Prostate gland (tissue), 2 donors: Measurements from ENCODE around the gene RNGTT.

ENCODE experiments used
- POLR2AphosphoS5 ChIP-seq: sonication (generic); formaldehyde crosslinking; IDR thresholded peaks from one replicate; pipeline ENCODE4 v1.6.1; 2017; ENCODE audit warnings: antibody characterized with exemption
- TF ChIP-seq, protein P1 (sequence below), 4 experiments: fragments of 200-600 bp in 2 of 4; fragments of 450-650 bp in 2 of 4; sonication (generic) in 2 of 4; IDR thresholded peaks; 1 replicate in 3 of 4; 2 replicates in 1 of 4; pipeline ENCODE4 v1.5.1; 2016 to 2019; ENCODE audit warnings: antibody characterized with exemption in 4 of 4, mild to moderate bottlenecking in 2 of 4, moderate library complexity in 2 of 4

DNA sequence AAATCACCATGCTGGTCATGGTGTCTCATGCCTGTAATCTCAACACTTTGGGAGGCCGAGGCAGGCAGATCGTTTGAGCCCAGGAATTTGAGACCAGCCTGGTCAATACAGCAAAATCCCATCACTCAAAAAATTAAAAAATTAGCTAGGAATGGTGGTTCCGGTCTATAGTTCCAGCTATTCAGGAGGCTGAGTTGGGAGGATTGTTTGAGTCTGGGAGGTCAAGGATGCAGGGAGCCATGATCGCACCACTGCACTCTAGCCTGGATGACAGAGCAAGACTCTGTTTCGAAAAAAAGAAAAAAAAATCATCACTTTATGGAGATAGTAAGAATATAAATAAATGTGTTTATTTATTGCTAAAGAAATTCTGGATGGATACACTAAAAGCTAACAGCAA lies 124.1 kb downstream of the RNGTT start:
- TF ChIP-seq POLR2AphosphoS5 = no peak
- TF ChIP-seq, protein P1, sequence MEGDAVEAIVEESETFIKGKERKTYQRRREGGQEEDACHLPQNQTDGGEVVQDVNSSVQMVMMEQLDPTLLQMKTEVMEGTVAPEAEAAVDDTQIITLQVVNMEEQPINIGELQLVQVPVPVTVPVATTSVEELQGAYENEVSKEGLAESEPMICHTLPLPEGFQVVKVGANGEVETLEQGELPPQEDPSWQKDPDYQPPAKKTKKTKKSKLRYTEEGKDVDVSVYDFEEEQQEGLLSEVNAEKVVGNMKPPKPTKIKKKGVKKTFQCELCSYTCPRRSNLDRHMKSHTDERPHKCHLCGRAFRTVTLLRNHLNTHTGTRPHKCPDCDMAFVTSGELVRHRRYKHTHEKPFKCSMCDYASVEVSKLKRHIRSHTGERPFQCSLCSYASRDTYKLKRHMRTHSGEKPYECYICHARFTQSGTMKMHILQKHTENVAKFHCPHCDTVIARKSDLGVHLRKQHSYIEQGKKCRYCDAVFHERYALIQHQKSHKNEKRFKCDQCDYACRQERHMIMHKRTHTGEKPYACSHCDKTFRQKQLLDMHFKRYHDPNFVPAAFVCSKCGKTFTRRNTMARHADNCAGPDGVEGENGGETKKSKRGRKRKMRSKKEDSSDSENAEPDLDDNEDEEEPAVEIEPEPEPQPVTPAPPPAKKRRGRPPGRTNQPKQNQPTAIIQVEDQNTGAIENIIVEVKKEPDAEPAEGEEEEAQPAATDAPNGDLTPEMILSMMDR (IDR thresholded peaks at IDR 0.05) = no peak
